Hepatic stellate cell (primary cell): ENCODE data around the gene BOD1.

Experiments
- DNase-seq: peaks from one replicate; pipeline ENCODE4 v3.0.0; 2011; ENCODE audit warnings: low spot score

Gene BOD1

DNA sequence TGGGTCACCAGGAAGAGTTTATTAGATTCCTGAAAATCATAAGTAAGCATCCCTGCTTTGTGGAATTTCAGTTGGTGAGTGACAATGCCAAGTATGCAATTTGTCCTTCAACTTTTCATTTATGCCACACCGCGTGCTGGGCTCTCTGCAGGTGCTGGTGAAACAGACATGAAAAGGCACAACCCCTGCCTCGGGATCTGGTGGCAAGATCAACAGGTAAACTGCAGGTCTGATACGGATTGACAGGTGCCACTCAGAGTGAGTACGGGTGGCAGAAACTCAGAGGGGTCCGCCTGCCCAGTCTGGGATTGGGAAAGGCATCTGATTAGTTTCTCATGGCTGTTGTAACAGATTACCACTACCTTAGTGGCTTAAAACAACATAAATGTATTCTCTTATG, 40.5 kb downstream of the BOD1 start:
- no peak for DNase-seq

DNA sequence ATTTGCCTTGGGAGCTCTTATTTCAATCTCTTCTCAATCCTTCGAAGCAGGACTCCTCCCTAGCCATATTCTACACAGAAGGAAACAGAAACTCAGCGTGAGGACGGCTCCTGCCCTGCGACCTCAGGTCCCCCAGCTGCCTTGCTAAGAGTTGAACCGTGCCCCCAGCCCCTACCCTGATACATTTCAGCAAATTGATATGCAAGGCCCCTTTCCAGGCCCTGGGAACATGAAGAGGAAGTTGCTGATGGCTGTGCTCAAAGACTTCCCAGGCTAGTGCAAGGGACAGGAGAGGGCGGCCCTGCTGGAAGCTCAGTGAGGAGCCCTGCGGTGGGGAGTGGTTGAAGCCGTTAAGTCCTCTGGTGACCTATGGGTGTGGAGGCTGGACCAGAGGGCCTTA, 41.5 kb downstream of the BOD1 start:
- no peak for DNase-seq

DNA sequence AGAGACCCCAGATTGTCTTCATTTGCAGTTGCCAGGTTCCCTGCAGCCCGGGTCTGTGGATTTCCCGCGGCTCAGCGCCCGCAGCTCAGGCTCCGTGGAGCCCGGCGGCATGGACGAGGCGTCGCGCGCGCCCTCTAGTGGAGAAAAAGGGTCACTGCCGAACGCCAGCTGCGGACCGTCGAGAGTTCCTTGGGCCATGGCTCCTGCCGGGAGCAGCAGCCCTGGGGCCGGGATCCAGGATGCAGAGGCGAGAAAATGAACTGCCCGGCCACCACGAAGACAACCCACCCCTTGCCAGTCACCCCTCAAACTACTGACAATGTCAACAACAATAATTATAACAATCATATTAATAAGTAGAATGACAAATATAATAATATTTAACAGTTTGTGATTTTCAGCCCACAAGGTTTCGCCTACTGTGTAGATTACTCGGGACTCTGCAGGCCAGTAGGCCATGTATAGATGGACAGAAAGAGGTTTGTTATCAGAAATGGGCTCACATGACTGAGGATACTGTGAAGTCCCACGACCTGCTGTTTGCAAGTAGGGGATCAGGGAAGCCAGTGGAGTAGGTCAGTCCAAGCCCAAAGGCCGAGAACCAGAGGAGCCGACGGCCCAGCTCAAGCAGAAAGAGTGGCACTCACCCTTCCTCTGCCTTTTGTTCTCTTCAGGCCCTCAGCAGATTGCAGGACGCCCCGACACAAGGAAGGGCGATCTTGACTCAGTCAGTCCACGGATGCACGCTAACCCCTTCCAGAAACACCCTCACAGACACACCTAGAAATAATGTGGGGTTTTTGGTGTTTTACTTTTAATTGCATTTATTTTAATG, 43.1 kb downstream of the BOD1 start:
- DNase-seq = peak; percentile 79

DNA sequence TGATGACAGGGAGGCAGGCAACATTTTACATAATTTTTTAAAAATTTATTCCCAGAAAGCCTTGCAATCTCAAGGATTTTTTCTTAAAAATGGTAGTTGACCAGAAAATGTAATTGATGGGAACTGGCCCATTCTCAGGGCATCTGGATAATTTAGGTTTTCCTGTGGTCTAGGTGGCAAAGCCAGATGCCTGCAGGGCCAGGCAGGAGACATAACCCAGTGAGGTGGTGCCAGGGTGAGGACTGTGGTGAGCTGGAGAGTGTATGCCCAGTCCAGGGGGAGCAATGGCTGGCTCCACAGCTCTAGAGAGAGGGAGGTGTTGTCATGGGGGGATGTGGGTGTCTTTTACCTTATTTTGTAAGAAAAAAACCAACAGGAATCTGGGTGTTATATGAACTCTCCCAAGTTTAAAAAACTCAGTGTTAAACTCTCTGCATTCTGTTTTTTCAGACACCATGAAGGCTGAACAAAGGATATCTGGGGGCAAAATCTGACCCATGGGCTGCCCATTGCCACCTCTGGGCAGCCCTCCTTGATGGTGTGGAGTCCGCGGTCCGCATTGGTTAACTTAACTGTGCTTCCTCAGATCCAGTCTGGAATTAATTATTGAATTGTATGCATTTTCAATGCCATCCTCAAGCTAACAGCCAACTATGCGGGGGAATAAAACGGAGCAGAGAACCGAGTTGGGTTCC, 43.9 kb downstream of the BOD1 start:
- DNase-seq = no peak

DNA sequence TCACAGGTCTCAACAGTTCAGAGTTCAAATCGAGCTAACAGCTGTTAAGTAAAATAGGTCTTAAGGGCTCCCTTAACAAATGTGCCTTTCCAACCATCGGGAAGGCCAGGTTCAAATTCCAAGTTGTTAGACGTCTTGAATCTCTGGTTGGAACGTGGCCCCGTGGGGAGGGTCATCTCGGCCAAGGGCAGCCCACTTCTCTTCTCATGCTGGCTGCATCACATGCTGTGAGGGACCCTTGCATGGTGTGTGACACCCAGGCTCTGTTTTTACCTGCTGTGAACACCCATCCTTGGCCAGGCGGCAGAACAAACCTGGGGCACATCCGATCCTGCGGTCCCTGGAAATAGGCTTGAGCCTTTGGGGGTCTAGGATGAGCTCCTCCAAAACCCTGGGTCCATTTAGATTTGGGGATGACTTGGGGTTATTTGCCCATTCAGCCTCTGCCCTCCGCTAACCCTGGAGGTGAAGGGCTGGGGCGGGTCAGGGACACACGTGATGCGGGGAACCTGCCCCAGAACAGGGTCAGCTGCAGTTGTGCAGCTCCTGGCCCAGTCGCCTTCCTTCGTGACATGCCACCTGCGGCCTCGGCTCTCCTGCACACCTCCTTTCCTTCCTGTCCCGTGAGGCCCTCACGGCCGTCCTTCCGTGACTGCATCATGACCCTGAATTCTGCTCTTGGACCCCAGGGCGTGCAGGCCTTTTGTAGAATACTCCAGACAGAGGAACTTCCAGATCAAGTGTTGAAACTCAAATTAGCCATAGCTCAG, 45.9 kb downstream of the BOD1 start:
- no peak for DNase-seq

DNA sequence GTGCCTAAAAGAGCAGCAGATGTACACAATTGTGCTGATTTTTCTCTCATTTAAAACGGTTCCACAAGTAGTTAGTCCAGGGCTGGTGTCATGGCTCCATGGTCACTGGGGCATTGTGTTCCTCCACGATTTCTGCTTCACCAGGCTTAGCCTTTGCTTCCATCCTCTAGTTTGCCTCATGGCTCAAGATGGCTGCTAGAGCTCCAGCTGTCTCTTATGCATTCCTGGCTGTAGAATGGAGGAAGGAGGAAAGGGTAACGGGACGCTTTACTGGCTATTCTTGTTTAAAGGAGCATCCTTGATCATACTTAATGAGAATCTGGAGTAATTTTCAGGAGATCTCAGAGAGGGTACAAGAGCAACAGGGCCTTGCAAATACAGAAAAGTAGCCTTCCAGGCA, 47.7 kb downstream of the BOD1 start:
- DNase-seq = no peak

DNA sequence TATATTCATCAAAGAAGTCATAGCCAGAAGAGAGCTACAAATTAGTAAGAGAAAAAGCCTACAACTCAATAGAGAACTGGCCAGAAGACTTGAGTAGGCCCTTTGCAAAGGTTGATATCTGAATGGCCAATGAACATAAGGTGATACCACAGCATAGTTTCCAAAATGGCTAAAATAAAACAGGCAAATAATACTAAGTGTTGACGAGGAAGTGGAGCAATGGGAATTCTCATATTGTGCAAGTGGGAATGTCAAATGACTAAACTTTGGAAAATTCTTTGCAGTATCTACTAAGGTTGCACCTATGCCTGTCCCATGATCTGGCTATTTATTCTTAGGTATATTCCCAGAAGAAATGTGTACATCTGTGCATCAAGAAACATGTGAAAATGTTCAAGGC, 48.3 kb downstream of the BOD1 start:
- DNase-seq = no peak

DNA sequence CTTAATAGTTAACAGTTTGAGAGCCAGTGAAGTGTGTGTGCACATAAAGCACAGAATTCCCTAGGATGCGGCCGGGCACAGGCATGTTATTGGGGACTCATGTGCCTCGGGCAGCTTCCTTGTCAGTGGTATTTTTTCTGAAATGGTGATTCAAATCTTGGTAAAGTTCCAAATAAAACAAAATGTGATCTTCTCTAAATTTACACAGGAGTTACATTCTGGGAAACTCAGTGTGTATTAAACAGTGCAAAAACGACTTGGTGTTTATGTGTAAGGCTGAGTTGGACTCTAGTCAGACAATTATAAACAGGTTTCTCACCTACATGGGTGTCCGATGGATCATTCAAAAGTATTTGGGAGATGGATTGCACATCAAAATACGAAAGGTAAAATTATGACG, 48.9 kb downstream of the BOD1 start:
- DNase-seq = peak; percentile 58

DNA sequence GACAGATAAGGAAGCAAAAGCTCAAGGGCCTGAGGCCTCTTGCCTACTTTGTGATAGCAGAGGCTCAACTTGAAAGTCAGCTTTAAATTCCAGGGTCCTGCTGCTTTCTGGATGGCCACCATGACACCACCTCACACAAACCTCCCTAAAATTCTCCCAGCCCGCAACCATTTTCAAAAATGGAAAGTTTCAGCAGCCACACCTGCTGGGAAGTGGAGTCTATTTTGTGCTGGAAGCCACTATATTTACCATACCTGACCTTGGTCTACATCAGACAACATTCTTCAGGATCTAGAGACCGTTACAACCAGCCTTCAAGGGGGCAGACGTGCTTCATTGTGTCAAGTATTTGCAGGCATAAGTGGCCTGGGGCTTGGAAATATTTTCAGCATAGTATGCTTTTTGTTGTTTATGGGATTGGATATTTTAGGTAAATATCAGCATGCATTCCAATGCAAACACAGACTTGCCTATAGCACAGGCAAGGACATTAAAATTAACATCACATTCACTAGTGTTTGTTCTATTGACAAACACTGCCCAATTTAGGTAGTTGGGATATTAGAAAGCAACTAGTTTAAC, 50.9 kb downstream of the BOD1 start:
- DNase-seq = no peak

DNA sequence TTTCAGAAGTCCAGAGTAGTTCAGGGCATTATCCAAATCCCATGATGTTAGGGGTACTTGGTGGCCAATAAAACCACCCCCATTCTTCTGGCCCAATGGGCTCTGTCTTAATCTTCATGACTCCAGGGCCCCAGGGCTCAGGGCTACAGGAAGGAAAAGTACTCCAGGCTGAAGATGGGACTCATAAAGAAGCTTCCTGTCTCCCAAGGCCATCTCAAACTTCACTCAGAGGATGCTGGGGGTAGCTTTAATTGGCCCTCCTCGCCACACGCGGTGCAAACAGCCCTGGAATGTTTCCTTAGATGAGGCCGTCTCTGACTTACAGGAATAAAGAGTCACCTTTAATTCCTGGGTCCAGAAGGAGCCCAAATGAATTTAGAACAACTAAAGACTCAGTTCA, 52.3 kb downstream of the BOD1 start:
- DNase-seq = no peak

DNA sequence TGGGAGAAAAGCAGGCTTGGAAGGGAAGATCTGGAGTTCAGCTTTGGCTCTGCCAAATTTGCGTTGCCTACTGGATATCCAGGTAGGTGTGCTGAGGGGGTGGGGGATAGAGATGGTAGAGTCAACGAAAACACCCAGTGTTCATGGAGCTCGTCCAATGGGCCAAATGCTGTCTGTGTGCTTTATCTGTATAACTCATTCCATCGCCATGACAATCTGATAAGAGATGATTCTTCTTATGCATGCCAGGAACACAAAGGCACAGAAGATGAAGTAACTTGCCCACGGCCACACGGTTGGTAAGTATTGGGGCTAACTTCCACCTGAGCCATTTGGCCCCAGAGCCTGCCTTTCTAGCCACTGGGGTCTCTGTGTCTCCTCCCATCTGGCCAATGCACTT, 53.2 kb downstream of the BOD1 start:
- no peak for DNase-seq

DNA sequence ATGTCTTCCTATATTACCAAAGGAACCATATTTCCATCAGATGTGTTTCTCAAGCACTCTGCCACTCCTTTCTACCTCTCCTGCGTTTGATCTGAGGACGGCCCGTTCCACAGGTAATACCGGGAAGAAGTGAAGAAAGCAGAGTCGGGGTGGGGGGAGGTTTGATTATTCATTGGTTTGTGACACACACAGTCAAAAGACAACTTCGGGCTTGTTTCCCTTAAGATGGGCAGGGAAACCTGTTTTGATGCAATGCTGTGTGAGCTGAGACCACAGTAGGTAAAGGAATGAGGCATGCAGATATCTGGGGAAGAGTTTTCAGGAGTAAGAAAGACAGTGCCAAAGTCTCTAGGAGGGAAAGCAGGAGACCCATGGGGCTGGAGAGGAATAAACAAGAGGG, 54.0 kb downstream of the BOD1 start:
- DNase-seq = no peak
